HG02885 (cell line): ENCODE measurements around the gene SLC26A4.
A peak's percentile ranks its signal among the peaks of the same experiment; 100 is the strongest.
"Not testable (repeated sequence)": the region's sequence is repeated elsewhere in the genome, so short reads cannot be mapped to it uniquely, and the experiment has no call there.

Experiments used
- ATAC-seq: cut with Tn5 transposase; IDR thresholded peaks from one replicate; pipeline ENCODE4 v1.9.1; 2021; ENCODE audit warnings: mild to moderate bottlenecking; ENCODE audit not compliant: unreplicated experiment, poor library complexity

Gene SLC26A4

GRCh38 chr7:107660381-107661080 is at the start of gene SLC26A4:
TSS of gene SLC26A4 (plus strand) at chr7:107660828. CDS start at chr7:107661642, 814 bp downstream.
- ATAC-seq, result peak; percentile 61

- ATAC-seq, result no peak
Observed at GRCh38 chr7:107613439-107613838, 47.2 kb upstream of the SLC26A4 start.

GRCh38 chr7:107613948-107614347 is 46.7 kb upstream of the SLC26A4 start:
- no peak for ATAC-seq

- no peak for ATAC-seq
Observed at GRCh38 chr7:107614425-107614824, 46.2 kb upstream of the SLC26A4 start.

GRCh38 chr7:107615910-107616680 is 44.5 kb upstream of the SLC26A4 start:
- ATAC-seq, result no peak

GRCh38 chr7:107622429-107622828 is 38.2 kb upstream of the SLC26A4 start:
- no peak for ATAC-seq

GRCh38 chr7:107622894-107623293 is 37.7 kb upstream of the SLC26A4 start:
- ATAC-seq, result no peak

GRCh38 chr7:107627002-107627401 is 33.6 kb upstream of the SLC26A4 start:
- ATAC-seq, result no peak

GRCh38 chr7:107628461-107629064 is 32.1 kb upstream of the SLC26A4 start:
- no peak for ATAC-seq

- no peak for ATAC-seq
Observed at GRCh38 chr7:107630342-107630741, 30.3 kb upstream of the SLC26A4 start.

GRCh38 chr7:107631588-107632491 is 28.8 kb upstream of the SLC26A4 start:
- ATAC-seq, result no peak

- no peak for ATAC-seq
Observed at GRCh38 chr7:107632492-107632865, 28.1 kb upstream of the SLC26A4 start.

GRCh38 chr7:107638594-107638993 is 22.0 kb upstream of the SLC26A4 start:
- ATAC-seq, result peak; percentile 90

GRCh38 chr7:107639070-107639469 is 21.6 kb upstream of the SLC26A4 start:
- ATAC-seq, result not testable (repeated sequence)

- no peak for ATAC-seq
Observed at GRCh38 chr7:107641676-107642075, 19.0 kb upstream of the SLC26A4 start.

- ATAC-seq, result no peak
Observed at GRCh38 chr7:107642501-107642900, 18.1 kb upstream of the SLC26A4 start.

- ATAC-seq, result no peak
Observed at GRCh38 chr7:107643407-107643806, 17.2 kb upstream of the SLC26A4 start.

GRCh38 chr7:107643938-107644308 is 16.7 kb upstream of the SLC26A4 start:
- no peak for ATAC-seq

GRCh38 chr7:107644309-107644974 is 16.2 kb upstream of the SLC26A4 start:
- ATAC-seq, result no peak

- ATAC-seq, result no peak
Observed at GRCh38 chr7:107652642-107653041, 8.0 kb upstream of the SLC26A4 start.
